ENCODE measurements around the gene CRIP2. TPM values are rescaled to one million over a fixed set of nuclear protein-coding genes. Genes with fewer than 3 reads are reported as not detected.

CRIP2 gene
- total RNA-seq, 1 donor from 2014 or later: 19.2 TPM

GRCh38 chr14:105477660-105478397, 3.2 kb downstream of the CRIP2 start:
- H3K27ac Mint-ChIP-seq: no peak overlapping the region
- no peak for DNase-seq (ENCODE audit: low spot score in 2 of 2, unreplicated experiment in 2 of 2)
- H3K36me3 Mint-ChIP-seq: no peaks in the 10 kb centered on the region
- no peaks in the 10 kb centered on the region for H3K9me3 Mint-ChIP-seq
- peaks cover 39% of the 10 kb centered on the region for H3K27me3 Mint-ChIP-seq (ENCODE audit: low read depth)
- no peak for TF ChIP-seq CTCF (IDR thresholded peaks at IDR 0.05; ENCODE audit: unreplicated experiment)
- H3K4me1 Mint-ChIP-seq: peaks cover 37% of the 10 kb centered on the region
- no peak overlapping the region for H3K4me3 Mint-ChIP-seq

GRCh38 chr14:105478398-105479251, 4.0 kb downstream of the CRIP2 start:
- no peaks in the 10 kb centered on the region for H3K9me3 Mint-ChIP-seq
- peaks cover 39% of the 10 kb centered on the region for H3K27me3 Mint-ChIP-seq (ENCODE audit: low read depth)
- peaks cover 37% of the 10 kb centered on the region for H3K4me1 Mint-ChIP-seq
- H3K4me3 Mint-ChIP-seq: no peak overlapping the region
- no peak for TF ChIP-seq CTCF (IDR thresholded peaks at IDR 0.05; ENCODE audit: unreplicated experiment)
- no peaks in the 10 kb centered on the region for H3K36me3 Mint-ChIP-seq
- no peak for DNase-seq (ENCODE audit: low spot score in 2 of 2, unreplicated experiment in 2 of 2)
- no peak overlapping the region for H3K27ac Mint-ChIP-seq

GRCh38 chr14:105479431-105480158, 5.0 kb downstream of the CRIP2 start:
- H3K36me3 Mint-ChIP-seq: no peaks in the 10 kb centered on the region
- peaks cover 44% of the 10 kb centered on the region for H3K27me3 Mint-ChIP-seq (ENCODE audit: low read depth)
- no peak for TF ChIP-seq CTCF (IDR thresholded peaks at IDR 0.05; ENCODE audit: unreplicated experiment)
- peak overlapping the region; percentile 17 for H3K4me3 Mint-ChIP-seq
- no peaks in the 10 kb centered on the region for H3K9me3 Mint-ChIP-seq
- no peak for DNase-seq (ENCODE audit: low spot score in 2 of 2, unreplicated experiment in 2 of 2)
- peak overlapping the region; percentile 43 for H3K27ac Mint-ChIP-seq
- peaks cover 41% of the 10 kb centered on the region for H3K4me1 Mint-ChIP-seq

- H3K4me3 Mint-ChIP-seq: no peak overlapping the region
Measured at GRCh38 chr14:105480199-105480746, 5.7 kb downstream of the CRIP2 start.

More at GRCh38 chr14:105480199-105480746, 5.7 kb downstream of the CRIP2 start:
- H3K27ac Mint-ChIP-seq: no peak overlapping the region
- TF ChIP-seq CTCF (IDR thresholded peaks at IDR 0.05; ENCODE audit: unreplicated experiment): no peak
- peaks cover 42% of the 10 kb centered on the region for H3K4me1 Mint-ChIP-seq
- no peak for DNase-seq (ENCODE audit: low spot score in 2 of 2, unreplicated experiment in 2 of 2)
- no peaks in the 10 kb centered on the region for H3K36me3 Mint-ChIP-seq
- H3K27me3 Mint-ChIP-seq (ENCODE audit: low read depth): peaks cover 49% of the 10 kb centered on the region
- no peaks in the 10 kb centered on the region for H3K9me3 Mint-ChIP-seq

All from mesothelial cell of epicardium (in vitro differentiated cells).